GM12891 (cell line): ENCODE measurements around the gene DMXL2.

ENCODE experiments used
- PAX5 ChIP-seq: IDR thresholded peaks from 2 replicates; pipeline ENCODE4 v1.6.1; 2011; ENCODE audit warnings: low read length, moderate library complexity, mild to moderate bottlenecking; ENCODE audit not compliant: insufficient read depth, severe bottlenecking
- POLR2A ChIP-seq: IDR thresholded peaks from 2 replicates; pipeline ENCODE4 v1.6.1; 2011; ENCODE audit warnings: low read depth, low read length, control low read depth
- POLR2AphosphoS5 ChIP-seq: IDR thresholded peaks from 2 replicates; pipeline ENCODE4 v1.6.1; 2011; ENCODE audit warnings: low read depth, low read length, control low read depth
- POU2F2 ChIP-seq: IDR thresholded peaks from 2 replicates; pipeline ENCODE4 v1.6.1; 2011; ENCODE audit warnings: low read depth, mild to moderate bottlenecking, control low read depth, low read length, moderate library complexity
- SPI1 ChIP-seq: IDR thresholded peaks from 2 replicates; pipeline ENCODE4 v1.6.1; 2011; ENCODE audit warnings: low read depth, low read length, control low read depth
- TAF1 ChIP-seq: IDR thresholded peaks from 2 replicates; pipeline ENCODE4 v1.6.1; 2011; ENCODE audit warnings: low read depth, low read length, control low read depth

GRCh38 chr15:51669381-51669780 is 46.8 kb upstream of the DMXL2 start:
- TF ChIP-seq POLR2AphosphoS5 (no peak), POLR2A (no peak), TAF1 (no peak), SPI1 (no peak), POU2F2 (no peak), PAX5 (no peak)
